Ovary (tissue), 3 donors: ENCODE data around the gene MAPK7.

Experiments used
- EP300 ChIP-seq: sonication (generic); formaldehyde crosslinking; IDR thresholded peaks from one replicate; pipeline ENCODE4 v1.6.1; 2017; ENCODE audit warnings: antibody characterized with exemption
- POLR2A ChIP-seq: fragments of 450-650 bp; IDR thresholded peaks from one replicate; pipeline ENCODE4 v1.6.1; 2017; ENCODE audit warnings: antibody characterized with exemption, mild to moderate bottlenecking, moderate library complexity
- TF ChIP-seq, protein P1 (sequence below), 3 donors: fragments of 450-650 bp in 2 of 3; fragments of 200-600 bp in 1 of 3; IDR thresholded peaks; one replicate each; pipeline versions ENCODE4 v1.5.1 to v1.8.0; 2016 to 2022; ENCODE audit warnings: antibody characterized with exemption in 3 of 3, mild to moderate bottlenecking in 1 of 3
- donor health status: DM: no; HTN: no; CAD: no.

DNA sequence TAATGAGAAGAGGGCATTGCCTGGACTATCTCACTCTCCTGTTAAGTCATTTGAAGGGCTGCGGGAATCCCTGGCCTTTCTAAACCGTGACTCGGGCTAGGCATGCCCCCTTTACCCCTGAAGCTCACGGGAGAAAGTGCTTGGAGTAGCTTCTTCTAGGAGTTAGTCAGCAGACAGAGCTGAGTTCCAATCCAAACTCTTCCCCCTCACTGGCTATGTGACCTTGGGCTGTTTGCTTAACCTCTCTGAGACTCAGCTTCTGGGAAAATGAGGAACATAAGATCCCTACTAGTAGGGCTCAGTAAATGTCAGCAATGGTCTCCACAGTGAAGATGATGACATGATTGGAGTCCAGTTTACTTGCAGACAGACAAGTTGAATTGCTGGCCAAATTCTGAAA, 10.1 kb upstream of the MAPK7 start:
- TF ChIP-seq, protein P1, sequence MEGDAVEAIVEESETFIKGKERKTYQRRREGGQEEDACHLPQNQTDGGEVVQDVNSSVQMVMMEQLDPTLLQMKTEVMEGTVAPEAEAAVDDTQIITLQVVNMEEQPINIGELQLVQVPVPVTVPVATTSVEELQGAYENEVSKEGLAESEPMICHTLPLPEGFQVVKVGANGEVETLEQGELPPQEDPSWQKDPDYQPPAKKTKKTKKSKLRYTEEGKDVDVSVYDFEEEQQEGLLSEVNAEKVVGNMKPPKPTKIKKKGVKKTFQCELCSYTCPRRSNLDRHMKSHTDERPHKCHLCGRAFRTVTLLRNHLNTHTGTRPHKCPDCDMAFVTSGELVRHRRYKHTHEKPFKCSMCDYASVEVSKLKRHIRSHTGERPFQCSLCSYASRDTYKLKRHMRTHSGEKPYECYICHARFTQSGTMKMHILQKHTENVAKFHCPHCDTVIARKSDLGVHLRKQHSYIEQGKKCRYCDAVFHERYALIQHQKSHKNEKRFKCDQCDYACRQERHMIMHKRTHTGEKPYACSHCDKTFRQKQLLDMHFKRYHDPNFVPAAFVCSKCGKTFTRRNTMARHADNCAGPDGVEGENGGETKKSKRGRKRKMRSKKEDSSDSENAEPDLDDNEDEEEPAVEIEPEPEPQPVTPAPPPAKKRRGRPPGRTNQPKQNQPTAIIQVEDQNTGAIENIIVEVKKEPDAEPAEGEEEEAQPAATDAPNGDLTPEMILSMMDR (IDR thresholded peaks at IDR 0.05): no peak
- TF ChIP-seq EP300: no peak
- TF ChIP-seq POLR2A: no peak
